K562 (cell line): ENCODE data around the gene CST4. TPM values are rescaled to one million over a fixed set of nuclear protein-coding genes. Genes with fewer than 3 reads are reported as not detected.
A peak's percentile ranks its signal among the peaks of the same experiment; 100 is the strongest.

Experiments
- BRD4 ChIP-seq: fragments of 200-600 bp; sonication (generic); IDR thresholded peaks from 2 replicates; pipeline ENCODE4 v1.6.1; 2017; ENCODE audit warnings: inconsistent platforms
- CCNT2 ChIP-seq: IDR thresholded peaks from 2 replicates; pipeline ENCODE4 v1.6.1; 2011; ENCODE audit warnings: borderline replicate concordance, low read depth, mild to moderate bottlenecking, moderate library complexity, mixed read lengths, low read length; ENCODE audit not compliant: insufficient read length; ENCODE audit errors: extremely low read depth
- GABPA ChIP-seq: fragments of 200-800 bp; sonication (Bioruptor generic); conservative IDR thresholded peaks from 2 replicates; pipeline ENCODE4 v1.6.1; 2016; ENCODE audit warnings: low read depth, missing genetic modification characterization, missing compliant biosample characterization
- NR4A1 ChIP-seq, 2 experiments: fragments of 250-450 bp in 1 of 2; fragments of 450-650 bp in 1 of 2; sonication (Bioruptor Pico) in 1 of 2; IDR thresholded peaks; 2 replicates each; pipeline versions ENCODE4 v1.4.0 to v1.6.1; 2016 to 2020; ENCODE audit warnings: mild to moderate bottlenecking in 2 of 2, missing compliant biosample characterization in 1 of 2, missing genetic modification characterization in 1 of 2, moderate library complexity in 1 of 2
- RBM15 ChIP-seq: fragments of 200-400 bp; formaldehyde crosslinking; IDR thresholded peaks from 2 replicates; pipeline ENCODE4 v1.6.1; 2018; ENCODE audit warnings: mild to moderate bottlenecking, low read length, moderate library complexity; ENCODE audit not compliant: insufficient read depth
- TAF1 ChIP-seq: IDR thresholded peaks from 2 replicates; pipeline ENCODE4 v1.6.1; 2011; ENCODE audit warnings: mild to moderate bottlenecking, low read length, moderate library complexity; ENCODE audit not compliant: insufficient read depth, control insufficient read depth, severe bottlenecking; ENCODE audit errors: extremely low read depth
- ZFX ChIP-seq: sonication (generic); formaldehyde crosslinking; IDR thresholded peaks from 2 replicates; pipeline ENCODE4 v1.8.0; 2022; ENCODE audit warnings: mild to moderate bottlenecking, missing genetic modification reagents, moderate library complexity
- polyA plus RNA-seq, 8 experiments: library from polyadenylated mRNA; depleted of rRNA in 4 of 8; stranded (reverse) in 5 of 8; unstranded in 3 of 8; fragments of >200 nt; fragmentation: Nextera tagmentation in 2 of 8; fragmentation: Illumina TruSeq in 1 of 8; extraction: Ambion mirVana in 2 of 8; extraction: Trizol in 1 of 8; gene quantifications; 2 replicates each; pipeline versions ENCODE4 v1.2.1 to v1.2.3, GENCODE V29; 2011 to 2014; ENCODE audit warnings: inconsistent platforms in 1 of 8, missing spikeins in 1 of 8
- total RNA-seq, 7 experiments: library from RNA; depleted of rRNA in 6 of 7; stranded (reverse); fragments of >200 nt in 6 of 7; fragmentation: Illumina TruSeq in 2 of 7; extraction: Trizol in 2 of 7; gene quantifications; 2 replicates each; pipeline versions ENCODE4 v1.2.1 to v1.2.3, GENCODE V29; 2011 to 2021; ENCODE audit warnings: low replicate concordance in 1 of 7
- TF ChIP-seq, protein P1 (sequence below): fragments of 250-450 bp; sonication (Bioruptor Pico); IDR thresholded peaks from 2 replicates; pipeline ENCODE4 v1.4.0; 2020
- TF ChIP-seq, protein P2 (sequence below): fragments of 250-450 bp; sonication (Bioruptor Pico); IDR thresholded peaks from 2 replicates; pipeline ENCODE4 v1.4.0; 2020; ENCODE audit warnings: mild to moderate bottlenecking, moderate library complexity
- TF ChIP-seq, protein P3 (sequence below): fragments of 250-450 bp; sonication (Bioruptor Pico); IDR thresholded peaks from 2 replicates; pipeline ENCODE4 v1.5.0; 2020; ENCODE audit warnings: mild to moderate bottlenecking
- TF ChIP-seq, protein P4 (sequence below): fragments of 200-400 bp; formaldehyde crosslinking; IDR thresholded peaks from 2 replicates; pipeline ENCODE4 v1.6.1; 2017; ENCODE audit warnings: mild to moderate bottlenecking, low read depth, low read length, moderate library complexity

CST4 gene
- total and polyA plus RNA-seq, 9 of the 15 experiments (the other 6 are each of a cell fraction or from before 2014, with no cell fraction given): not detected

DNA sequence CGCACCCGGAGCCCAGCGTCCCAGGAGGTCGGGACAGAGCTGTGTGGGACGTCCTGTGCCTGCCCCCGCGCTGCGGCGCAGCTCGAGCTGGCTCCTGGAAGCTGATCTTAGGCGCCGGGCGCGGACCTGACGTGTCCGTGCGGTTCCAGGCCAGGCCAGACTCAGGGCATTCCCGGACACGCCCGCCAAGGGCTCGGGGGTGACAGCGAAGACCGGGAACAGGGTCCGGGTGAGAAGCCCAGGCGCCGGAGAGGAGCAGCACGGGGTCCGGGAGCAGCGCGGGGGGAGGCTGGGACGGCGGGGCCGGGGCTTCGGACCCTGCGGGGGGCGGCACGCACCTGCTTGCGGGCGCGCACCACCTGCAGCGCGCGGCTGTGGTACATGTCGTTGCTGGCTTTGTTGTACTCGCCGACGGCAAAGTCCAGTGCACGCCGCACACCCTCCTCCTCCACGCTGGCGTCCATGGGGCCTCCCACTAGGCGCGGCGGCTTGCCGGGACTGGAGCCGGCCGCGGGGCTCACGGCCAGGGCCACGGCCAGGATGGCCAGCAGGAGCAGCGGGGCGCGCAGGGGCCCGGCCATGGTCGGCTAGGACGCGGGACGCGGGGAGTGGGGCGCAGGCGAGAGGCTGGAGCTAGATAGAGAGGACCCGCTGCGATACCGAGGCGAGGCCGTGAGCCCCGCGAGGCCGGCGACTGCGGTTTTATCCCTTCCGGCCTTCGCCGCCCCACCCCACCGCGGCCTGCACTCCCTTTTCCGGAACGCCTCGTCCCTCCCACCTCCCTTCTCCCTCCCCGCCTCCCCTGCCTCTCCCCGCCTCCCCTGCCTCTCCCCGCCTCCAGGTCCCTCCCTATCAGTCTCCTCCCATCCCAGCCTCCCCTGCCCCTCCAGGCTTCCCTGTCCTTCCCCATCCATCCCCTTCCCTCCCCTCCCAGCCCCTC is 51.3 kb downstream of the CST4 start, which contains the start of gene CST3 (continued):
- TF ChIP-seq, protein P1, sequence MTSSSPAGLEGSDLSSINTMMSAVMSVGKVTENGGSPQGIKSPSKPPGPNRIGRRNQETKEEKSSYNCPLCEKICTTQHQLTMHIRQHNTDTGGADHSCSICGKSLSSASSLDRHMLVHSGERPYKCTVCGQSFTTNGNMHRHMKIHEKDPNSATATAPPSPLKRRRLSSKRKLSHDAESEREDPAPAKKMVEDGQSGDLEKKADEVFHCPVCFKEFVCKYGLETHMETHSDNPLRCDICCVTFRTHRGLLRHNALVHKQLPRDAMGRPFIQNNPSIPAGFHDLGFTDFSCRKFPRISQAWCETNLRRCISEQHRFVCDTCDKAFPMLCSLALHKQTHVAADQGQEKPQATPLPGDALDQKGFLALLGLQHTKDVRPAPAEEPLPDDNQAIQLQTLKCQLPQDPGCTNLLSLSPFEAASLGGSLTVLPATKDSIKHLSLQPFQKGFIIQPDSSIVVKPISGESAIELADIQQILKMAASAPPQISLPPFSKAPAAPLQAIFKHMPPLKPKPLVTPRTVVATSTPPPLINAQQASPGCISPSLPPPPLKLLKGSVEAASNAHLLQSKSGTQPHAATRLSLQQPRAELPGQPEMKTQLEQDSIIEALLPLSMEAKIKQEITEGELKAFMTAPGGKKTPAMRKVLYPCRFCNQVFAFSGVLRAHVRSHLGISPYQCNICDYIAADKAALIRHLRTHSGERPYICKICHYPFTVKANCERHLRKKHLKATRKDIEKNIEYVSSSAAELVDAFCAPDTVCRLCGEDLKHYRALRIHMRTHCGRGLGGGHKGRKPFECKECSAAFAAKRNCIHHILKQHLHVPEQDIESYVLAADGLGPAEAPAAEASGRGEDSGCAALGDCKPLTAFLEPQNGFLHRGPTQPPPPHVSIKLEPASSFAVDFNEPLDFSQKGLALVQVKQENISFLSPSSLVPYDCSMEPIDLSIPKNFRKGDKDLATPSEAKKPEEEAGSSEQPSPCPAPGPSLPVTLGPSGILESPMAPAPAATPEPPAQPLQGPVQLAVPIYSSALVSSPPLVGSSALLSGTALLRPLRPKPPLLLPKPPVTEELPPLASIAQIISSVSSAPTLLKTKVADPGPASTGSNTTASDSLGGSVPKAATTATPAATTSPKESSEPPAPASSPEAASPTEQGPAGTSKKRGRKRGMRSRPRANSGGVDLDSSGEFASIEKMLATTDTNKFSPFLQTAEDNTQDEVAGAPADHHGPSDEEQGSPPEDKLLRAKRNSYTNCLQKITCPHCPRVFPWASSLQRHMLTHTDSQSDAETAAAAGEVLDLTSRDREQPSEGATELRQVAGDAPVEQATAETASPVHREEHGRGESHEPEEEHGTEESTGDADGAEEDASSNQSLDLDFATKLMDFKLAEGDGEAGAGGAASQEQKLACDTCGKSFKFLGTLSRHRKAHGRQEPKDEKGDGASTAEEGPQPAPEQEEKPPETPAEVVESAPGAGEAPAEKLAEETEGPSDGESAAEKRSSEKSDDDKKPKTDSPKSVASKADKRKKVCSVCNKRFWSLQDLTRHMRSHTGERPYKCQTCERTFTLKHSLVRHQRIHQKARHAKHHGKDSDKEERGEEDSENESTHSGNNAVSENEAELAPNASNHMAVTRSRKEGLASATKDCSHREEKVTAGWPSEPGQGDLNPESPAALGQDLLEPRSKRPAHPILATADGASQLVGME (CRISPR knock-in tag): peak; percentile 63; the same call in 1 of the 2 replicates
- TF ChIP-seq RBM15 (no peak), TAF1 (peak; percentile 60), ZFX (peak; percentile 89), BRD4 (peak; percentile 85; the same call in 1 of the 2 replicates), GABPA (tag) (peak; percentile 78), CCNT2 (peak; percentile 50), NR4A1 (CRISPR knock-in tag; IDR thresholded peaks at IDR 0.05) (no peak), NR4A1 (tag; IDR thresholded peaks at IDR 0.05) (0 out of 2 replicates have a peak, but pooled peaks have one; percentile 52)
- TF ChIP-seq, protein P2, sequence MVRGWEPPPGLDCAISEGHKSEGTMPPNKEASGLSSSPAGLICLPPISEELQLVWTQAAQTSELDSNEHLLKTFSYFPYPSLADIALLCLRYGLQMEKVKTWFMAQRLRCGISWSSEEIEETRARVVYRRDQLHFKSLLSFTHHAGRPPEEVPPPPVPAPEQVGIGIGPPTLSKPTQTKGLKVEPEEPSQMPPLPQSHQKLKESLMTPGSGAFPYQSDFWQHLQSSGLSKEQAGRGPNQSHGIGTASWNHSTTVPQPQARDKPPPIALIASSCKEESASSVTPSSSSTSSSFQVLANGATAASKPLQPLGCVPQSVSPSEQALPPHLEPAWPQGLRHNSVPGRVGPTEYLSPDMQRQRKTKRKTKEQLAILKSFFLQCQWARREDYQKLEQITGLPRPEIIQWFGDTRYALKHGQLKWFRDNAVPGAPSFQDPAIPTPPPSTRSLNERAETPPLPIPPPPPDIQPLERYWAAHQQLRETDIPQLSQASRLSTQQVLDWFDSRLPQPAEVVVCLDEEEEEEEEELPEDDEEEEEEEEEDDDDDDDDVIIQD (CRISPR knock-in tag): no peak
- TF ChIP-seq, protein P3, sequence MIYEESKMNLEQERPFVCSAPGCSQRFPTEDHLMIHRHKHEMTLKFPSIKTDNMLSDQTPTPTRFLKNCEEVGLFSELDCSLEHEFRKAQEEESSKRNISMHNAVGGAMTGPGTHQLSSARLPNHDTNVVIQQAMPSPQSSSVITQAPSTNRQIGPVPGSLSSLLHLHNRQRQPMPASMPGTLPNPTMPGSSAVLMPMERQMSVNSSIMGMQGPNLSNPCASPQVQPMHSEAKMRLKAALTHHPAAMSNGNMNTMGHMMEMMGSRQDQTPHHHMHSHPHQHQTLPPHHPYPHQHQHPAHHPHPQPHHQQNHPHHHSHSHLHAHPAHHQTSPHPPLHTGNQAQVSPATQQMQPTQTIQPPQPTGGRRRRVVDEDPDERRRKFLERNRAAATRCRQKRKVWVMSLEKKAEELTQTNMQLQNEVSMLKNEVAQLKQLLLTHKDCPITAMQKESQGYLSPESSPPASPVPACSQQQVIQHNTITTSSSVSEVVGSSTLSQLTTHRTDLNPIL (CRISPR knock-in tag): no peak
- TF ChIP-seq, protein P4, sequence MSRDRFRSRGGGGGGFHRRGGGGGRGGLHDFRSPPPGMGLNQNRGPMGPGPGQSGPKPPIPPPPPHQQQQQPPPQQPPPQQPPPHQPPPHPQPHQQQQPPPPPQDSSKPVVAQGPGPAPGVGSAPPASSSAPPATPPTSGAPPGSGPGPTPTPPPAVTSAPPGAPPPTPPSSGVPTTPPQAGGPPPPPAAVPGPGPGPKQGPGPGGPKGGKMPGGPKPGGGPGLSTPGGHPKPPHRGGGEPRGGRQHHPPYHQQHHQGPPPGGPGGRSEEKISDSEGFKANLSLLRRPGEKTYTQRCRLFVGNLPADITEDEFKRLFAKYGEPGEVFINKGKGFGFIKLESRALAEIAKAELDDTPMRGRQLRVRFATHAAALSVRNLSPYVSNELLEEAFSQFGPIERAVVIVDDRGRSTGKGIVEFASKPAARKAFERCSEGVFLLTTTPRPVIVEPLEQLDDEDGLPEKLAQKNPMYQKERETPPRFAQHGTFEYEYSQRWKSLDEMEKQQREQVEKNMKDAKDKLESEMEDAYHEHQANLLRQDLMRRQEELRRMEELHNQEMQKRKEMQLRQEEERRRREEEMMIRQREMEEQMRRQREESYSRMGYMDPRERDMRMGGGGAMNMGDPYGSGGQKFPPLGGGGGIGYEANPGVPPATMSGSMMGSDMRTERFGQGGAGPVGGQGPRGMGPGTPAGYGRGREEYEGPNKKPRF: no peak
